ENCODE measurements around the gene WDR87.

Gene WDR87

GRCh38 chr19:37930416-37930815, 24.0 kb upstream of the WDR87 start:
- Histone ChIP-seq H3K4me1 (ENCODE audit: low read length) (peaks cover 18% of the 10 kb centered on the region), H3K27ac (ENCODE audit: low read length) (no peak overlapping the region), H2AFZ (ENCODE audit: low read length) (no peak overlapping the region), H3K9me2 (replicated peaks; ENCODE audit: insufficient read depth, low read length) (no peaks in the 10 kb centered on the region), H3K4me2 (ENCODE audit: low read depth, low read length) (no peak overlapping the region), H3K9me3 (replicated peaks; ENCODE audit: insufficient read depth, low read length) (no peaks in the 10 kb centered on the region), H4K20me1 (ENCODE audit: insufficient read depth, low read length) (no peaks in the 10 kb centered on the region), H3K9ac (ENCODE audit: low read length) (no peak overlapping the region), H3K27me3 (replicated peaks; ENCODE audit: insufficient read depth, low read length) (no peaks in the 10 kb centered on the region), H3F3A (ENCODE audit: insufficient read depth, low read length) (peaks cover 4% of the 10 kb centered on the region), H3K4me3 (ENCODE audit: low read length) (no peak overlapping the region), H3K79me2 (ENCODE audit: low read length) (peaks cover 10% of the 10 kb centered on the region), H3K36me3 (replicated peaks; ENCODE audit: insufficient read depth, low read length) (no peaks in the 10 kb centered on the region)
- TF ChIP-seq CTCF (IDR thresholded peaks at IDR 0.05; ENCODE audit: low read length), result no peak
- no peak for TF ChIP-seq EZH2 (optimal IDR thresholded peaks at IDR 0.05; ENCODE audit: low read depth, low read length)
- TF ChIP-seq EZH2phosphoT487 (IDR thresholded peaks at IDR 0.05; ENCODE audit: low read length), result no peak
- DNase-seq, result no peak

- Histone ChIP-seq H3K27me3 (replicated peaks; ENCODE audit: insufficient read depth, low read length) (no peaks in the 10 kb centered on the region), H3K4me3 (ENCODE audit: low read length) (no peak overlapping the region), H3K36me3 (replicated peaks; ENCODE audit: insufficient read depth, low read length) (no peaks in the 10 kb centered on the region), H3K9me2 (replicated peaks; ENCODE audit: insufficient read depth, low read length) (no peaks in the 10 kb centered on the region), H4K20me1 (ENCODE audit: insufficient read depth, low read length) (no peaks in the 10 kb centered on the region), H3F3A (ENCODE audit: insufficient read depth, low read length) (peaks cover 4% of the 10 kb centered on the region), H3K79me2 (ENCODE audit: low read length) (peaks cover 11% of the 10 kb centered on the region), H3K9me3 (replicated peaks; ENCODE audit: insufficient read depth, low read length) (no peaks in the 10 kb centered on the region), H2AFZ (ENCODE audit: low read length) (no peak overlapping the region), H3K27ac (ENCODE audit: low read length) (no peak overlapping the region), H3K4me1 (ENCODE audit: low read length) (peaks cover 18% of the 10 kb centered on the region), H3K4me2 (ENCODE audit: low read depth, low read length) (no peak overlapping the region), H3K9ac (ENCODE audit: low read length) (no peak overlapping the region)
- no peak for TF ChIP-seq EZH2phosphoT487 (IDR thresholded peaks at IDR 0.05; ENCODE audit: low read length)
- no peak for TF ChIP-seq CTCF (IDR thresholded peaks at IDR 0.05; ENCODE audit: low read length)
- no peak for TF ChIP-seq EZH2 (optimal IDR thresholded peaks at IDR 0.05; ENCODE audit: low read depth, low read length)
- no peak for DNase-seq
These were observed 23.0 kb upstream of the WDR87 start for GRCh38 chr19:37929355-37929923.

- Histone ChIP-seq H3K9me2 (replicated peaks; ENCODE audit: insufficient read depth, low read length) (no peaks in the 10 kb centered on the region), H3K4me2 (ENCODE audit: low read depth, low read length) (no peak overlapping the region), H3K27ac (ENCODE audit: low read length) (peak overlapping the region; percentile 22; the same call in 1 of the 2 replicates), H3K27me3 (replicated peaks; ENCODE audit: insufficient read depth, low read length) (no peaks in the 10 kb centered on the region), H4K20me1 (ENCODE audit: insufficient read depth, low read length) (no peaks in the 10 kb centered on the region), H2AFZ (ENCODE audit: low read length) (no peak overlapping the region), H3K4me3 (ENCODE audit: low read length) (no peak overlapping the region), H3K9me3 (replicated peaks; ENCODE audit: insufficient read depth, low read length) (no peaks in the 10 kb centered on the region), H3K36me3 (replicated peaks; ENCODE audit: insufficient read depth, low read length) (no peaks in the 10 kb centered on the region), H3K4me1 (ENCODE audit: low read length) (peaks cover 18% of the 10 kb centered on the region), H3K79me2 (ENCODE audit: low read length) (peaks cover 11% of the 10 kb centered on the region), H3F3A (ENCODE audit: insufficient read depth, low read length) (peaks cover 4% of the 10 kb centered on the region), H3K9ac (ENCODE audit: low read length) (no peak overlapping the region)
- TF ChIP-seq EZH2phosphoT487 (IDR thresholded peaks at IDR 0.05; ENCODE audit: low read length), result no peak
- TF ChIP-seq EZH2 (optimal IDR thresholded peaks at IDR 0.05; ENCODE audit: low read depth, low read length), result no peak
- no peak for TF ChIP-seq CTCF (IDR thresholded peaks at IDR 0.05; ENCODE audit: low read length)
- no peak for DNase-seq
These were observed 22.3 kb upstream of the WDR87 start for GRCh38 chr19:37928527-37929286.
